ENCODE measurements around the gene MYO3B.

DNA sequence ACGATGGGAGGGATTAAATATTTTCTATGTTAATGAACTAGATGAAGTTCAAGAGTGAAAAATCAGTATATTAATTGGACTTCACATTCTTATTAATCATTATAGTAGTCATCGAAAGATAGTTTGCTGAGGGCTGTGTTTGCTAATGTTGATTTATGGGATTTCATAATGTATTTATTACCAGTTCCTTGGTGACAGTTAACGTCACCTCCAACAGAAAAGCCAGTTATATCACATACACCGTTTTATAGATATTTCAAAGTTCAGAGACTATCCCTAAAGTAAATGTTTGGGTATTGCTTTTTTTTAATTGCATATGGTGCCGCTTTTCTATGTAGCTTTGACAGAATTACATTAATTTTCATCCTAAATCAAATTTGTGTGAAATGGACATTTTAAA is 487.8 kb downstream of the MYO3B start:
- TF ChIP-seq, protein P1, sequence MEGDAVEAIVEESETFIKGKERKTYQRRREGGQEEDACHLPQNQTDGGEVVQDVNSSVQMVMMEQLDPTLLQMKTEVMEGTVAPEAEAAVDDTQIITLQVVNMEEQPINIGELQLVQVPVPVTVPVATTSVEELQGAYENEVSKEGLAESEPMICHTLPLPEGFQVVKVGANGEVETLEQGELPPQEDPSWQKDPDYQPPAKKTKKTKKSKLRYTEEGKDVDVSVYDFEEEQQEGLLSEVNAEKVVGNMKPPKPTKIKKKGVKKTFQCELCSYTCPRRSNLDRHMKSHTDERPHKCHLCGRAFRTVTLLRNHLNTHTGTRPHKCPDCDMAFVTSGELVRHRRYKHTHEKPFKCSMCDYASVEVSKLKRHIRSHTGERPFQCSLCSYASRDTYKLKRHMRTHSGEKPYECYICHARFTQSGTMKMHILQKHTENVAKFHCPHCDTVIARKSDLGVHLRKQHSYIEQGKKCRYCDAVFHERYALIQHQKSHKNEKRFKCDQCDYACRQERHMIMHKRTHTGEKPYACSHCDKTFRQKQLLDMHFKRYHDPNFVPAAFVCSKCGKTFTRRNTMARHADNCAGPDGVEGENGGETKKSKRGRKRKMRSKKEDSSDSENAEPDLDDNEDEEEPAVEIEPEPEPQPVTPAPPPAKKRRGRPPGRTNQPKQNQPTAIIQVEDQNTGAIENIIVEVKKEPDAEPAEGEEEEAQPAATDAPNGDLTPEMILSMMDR (IDR thresholded peaks at IDR 0.05; ENCODE audit: extremely low read depth in 1 of 2, insufficient read depth in 1 of 2, low read depth in 1 of 2, low read length in 2 of 2), result no peak
- TF ChIP-seq POLR2A (IDR thresholded peaks at IDR 0.05; ENCODE audit: low read depth, low read length) (no peak), EZH2 (IDR thresholded peaks at IDR 0.05; ENCODE audit: borderline replicate concordance, low read depth, low read length, severe bottlenecking) (no peak), FOS (IDR thresholded peaks at IDR 0.05; ENCODE audit: borderline replicate concordance, insufficient read depth, low read length) (no peak), POLR2AphosphoS5 (IDR thresholded peaks at IDR 0.05; ENCODE audit: insufficient read depth, low read depth, low read length) (no peak), JUN (IDR thresholded peaks at IDR 0.05; ENCODE audit: borderline replicate concordance, insufficient read depth, insufficient read length, low read depth) (no peak), MYC (IDR thresholded peaks at IDR 0.05; ENCODE audit: low read depth, low read length) (no peak), GATA2 (IDR thresholded peaks at IDR 0.05; ENCODE audit: insufficient read depth, insufficient read length, low read depth, low read length) (no peak)
- TF ChIP-seq, protein P2, sequence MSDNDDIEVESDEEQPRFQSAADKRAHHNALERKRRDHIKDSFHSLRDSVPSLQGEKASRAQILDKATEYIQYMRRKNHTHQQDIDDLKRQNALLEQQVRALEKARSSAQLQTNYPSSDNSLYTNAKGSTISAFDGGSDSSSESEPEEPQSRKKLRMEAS (IDR thresholded peaks at IDR 0.05; ENCODE audit: insufficient read depth, insufficient read length), result no peak
